ENCODE results near the gene CGB7. TPM values are rescaled to one million over a fixed set of nuclear protein-coding genes. Genes with fewer than 3 reads are reported as not detected.
"Not testable (repeated sequence)": the region's sequence is repeated elsewhere in the genome, so short reads cannot be mapped to it uniquely, and the experiment has no call there.

CGB7 gene
- total RNA-seq, 1 donor: 0.09 TPM

DNA sequence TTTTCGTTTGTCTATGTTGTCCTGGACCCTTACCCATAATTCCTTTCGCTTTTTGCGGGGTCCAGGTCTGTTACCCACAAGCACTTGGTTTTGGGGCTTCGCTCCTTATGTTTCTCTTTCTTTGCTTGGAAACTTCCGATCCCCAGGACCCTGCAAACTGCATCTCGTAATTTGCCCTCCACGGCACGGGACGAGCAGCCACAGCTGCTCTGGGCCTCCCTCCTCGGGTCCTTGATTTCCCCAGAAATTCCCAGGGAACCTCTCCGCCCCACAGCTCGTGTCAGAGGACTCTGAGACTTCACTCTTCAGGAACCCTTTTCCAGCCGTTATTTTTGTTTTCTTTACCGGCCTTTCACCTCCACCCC lies 28.3 kb upstream of the CGB7 start:
- TF ChIP-seq, protein P1, sequence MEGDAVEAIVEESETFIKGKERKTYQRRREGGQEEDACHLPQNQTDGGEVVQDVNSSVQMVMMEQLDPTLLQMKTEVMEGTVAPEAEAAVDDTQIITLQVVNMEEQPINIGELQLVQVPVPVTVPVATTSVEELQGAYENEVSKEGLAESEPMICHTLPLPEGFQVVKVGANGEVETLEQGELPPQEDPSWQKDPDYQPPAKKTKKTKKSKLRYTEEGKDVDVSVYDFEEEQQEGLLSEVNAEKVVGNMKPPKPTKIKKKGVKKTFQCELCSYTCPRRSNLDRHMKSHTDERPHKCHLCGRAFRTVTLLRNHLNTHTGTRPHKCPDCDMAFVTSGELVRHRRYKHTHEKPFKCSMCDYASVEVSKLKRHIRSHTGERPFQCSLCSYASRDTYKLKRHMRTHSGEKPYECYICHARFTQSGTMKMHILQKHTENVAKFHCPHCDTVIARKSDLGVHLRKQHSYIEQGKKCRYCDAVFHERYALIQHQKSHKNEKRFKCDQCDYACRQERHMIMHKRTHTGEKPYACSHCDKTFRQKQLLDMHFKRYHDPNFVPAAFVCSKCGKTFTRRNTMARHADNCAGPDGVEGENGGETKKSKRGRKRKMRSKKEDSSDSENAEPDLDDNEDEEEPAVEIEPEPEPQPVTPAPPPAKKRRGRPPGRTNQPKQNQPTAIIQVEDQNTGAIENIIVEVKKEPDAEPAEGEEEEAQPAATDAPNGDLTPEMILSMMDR (IDR thresholded peaks at IDR 0.05; ENCODE audit: insufficient read depth, low read length): no peak
- no peak for DNase-seq (ENCODE audit: low read depth)
- peak overlapping the region; percentile 96 for H3K4me3 ChIP-seq (ENCODE audit: low read depth, low read length)

DNA sequence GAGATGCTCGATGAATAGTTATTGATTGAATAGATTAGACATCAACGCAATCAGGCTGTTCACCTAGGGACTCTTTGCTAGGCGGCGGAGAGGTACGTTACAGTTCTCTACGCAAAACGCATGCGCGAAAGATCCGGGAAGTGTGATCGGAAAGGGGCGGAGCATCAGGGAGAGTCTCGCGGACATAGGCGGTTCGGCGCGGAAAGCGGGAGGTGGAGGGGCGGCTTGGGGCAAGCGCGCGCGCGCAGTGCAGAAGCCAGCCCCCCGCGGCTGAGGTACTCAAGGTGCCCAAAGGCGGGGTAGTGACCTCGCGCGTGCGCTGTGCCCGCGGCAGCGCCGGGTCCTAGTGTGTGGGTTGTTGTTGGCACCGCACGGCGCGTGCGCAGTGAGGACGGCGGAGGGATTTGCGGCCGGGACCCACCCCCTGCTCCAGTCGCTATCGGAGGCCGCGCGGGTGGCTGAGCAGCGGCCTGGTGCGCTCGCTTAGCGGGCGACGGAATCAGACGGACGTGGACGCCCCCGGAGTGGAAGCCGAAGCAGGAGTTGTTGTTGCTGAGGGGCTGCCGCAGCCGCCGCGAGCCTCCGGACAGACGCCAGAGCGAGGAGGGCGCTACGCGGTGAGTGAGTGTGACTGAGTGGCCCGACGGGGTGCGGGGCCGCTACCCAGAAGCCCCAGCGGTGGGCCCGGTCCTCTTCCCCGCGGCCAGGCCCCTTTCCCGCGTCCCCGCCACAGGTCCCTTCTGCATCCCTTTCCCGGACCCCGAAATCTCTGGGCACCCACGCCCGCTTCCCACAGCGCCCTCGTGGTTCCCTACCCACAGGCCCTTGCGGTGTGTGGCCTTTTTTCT lies 27.7 kb upstream of the CGB7 start, which contains the start of gene SNRNP70:
SNRNP70 (plus strand) TSS at position 432 of the 848 bp plus-strand sequence. CDS start 964 bp downstream, outside the sequence.
- H3K4me3 ChIP-seq (ENCODE audit: low read depth, low read length): peak within 1 kb of the TSS; percentile 96

DNA sequence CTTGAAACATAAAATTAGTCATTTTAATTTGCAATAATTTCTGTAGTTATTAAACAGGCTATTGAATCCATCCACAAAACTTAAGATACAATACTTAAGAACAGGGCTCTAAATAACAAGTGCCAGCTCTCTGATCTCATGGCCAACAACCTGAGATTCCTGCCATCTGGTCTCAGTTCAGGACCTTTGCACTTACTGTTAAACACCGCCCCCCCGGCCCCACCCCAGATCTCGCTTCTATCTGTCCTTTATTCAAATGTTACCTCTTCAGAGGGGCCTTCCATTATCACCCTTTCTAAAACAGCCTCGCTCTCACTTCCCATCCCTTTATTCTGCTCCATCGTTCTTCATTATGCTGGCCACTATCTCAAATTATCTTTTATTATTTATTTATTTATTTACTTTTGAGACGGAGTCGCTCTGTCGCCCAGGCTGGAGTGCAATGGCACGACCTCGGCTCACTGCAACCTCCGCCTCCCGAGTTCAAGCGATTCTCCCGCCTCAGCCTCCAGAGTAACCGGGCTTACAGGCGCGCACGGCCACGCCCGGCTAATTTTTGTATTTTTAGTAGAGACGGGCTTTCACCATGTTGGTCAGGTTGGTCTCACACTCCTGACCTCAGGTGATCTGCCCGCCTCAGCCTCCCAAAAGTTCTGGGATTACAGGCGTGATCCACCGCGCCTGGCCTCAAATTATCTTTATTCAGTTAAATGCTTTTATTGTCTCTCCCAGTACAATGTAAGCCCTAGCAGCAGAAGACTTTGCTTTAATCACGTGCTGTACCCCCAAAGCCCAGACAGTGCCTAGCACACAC lies 26.9 kb upstream of the CGB7 start:
- DNase-seq (ENCODE audit: low read depth): no peak
- TF ChIP-seq, protein P1 (IDR thresholded peaks at IDR 0.05; ENCODE audit: insufficient read depth, low read length): no peak
- H3K4me3 ChIP-seq (ENCODE audit: low read depth, low read length): peak overlapping the region; percentile 65

More for the DNA sequence above, 27.7 kb upstream of the CGB7 start, which contains the start of gene SNRNP70:
- TF ChIP-seq, protein P1 (IDR thresholded peaks at IDR 0.05; ENCODE audit: insufficient read depth, low read length): no peak
- peak; percentile 99 for DNase-seq (ENCODE audit: low read depth)

GRCh38 chr19:49081273-49081672 lies 23.7 kb upstream of the CGB7 start:
- DNase-seq (ENCODE audit: low read depth): no peak
- H3K4me3 ChIP-seq (ENCODE audit: low read depth, low read length): no peak overlapping the region
- TF ChIP-seq, protein P1 (IDR thresholded peaks at IDR 0.05; ENCODE audit: insufficient read depth, low read length): no peak

DNA sequence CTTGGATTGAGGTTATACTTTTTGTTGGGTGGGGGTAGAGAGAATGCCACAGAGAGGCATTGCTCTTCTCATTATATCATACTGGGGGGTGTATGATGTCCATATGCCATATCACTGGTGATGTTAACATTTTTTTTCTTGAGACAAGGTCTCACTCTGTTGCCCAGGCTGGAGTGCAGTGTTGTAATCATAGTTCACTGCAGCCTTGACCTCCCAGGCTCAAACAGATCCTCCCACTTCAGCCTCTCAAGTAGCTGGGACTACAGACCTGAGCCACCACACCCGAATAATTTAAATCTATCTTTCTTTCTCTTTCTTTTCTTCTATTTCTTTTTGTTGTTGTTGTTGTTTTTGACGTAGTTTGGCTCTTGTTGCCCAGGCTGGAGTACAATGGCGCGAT lies 22.8 kb upstream of the CGB7 start:
- TF ChIP-seq, protein P1 (IDR thresholded peaks at IDR 0.05; ENCODE audit: insufficient read depth, low read length): no peak
- H3K4me3 ChIP-seq (ENCODE audit: low read depth, low read length): no peak overlapping the region
- DNase-seq (ENCODE audit: low read depth): no peak

DNA sequence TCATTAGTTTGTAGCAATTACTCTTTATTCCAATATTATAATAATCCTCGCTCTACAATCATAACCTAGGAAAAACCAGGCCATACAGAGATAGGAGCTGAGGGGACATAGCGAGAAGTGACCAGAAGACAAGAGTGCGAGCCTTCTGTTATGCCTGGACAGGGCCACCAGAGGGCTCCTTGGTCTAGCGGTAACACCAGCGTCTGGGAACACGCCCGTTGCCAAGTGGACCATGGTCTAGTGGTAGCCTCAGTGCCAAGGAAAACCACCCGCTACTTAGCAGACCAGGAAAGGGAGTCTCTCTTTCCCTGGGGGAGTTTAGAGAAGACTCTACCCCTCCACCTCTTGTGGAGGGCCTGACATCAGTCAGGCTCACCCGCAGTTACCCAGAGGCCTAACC lies 17.3 kb upstream of the CGB7 start:
- DNase-seq (ENCODE audit: low read depth): peak; percentile 74
- not testable (repeated sequence) for H3K4me3 ChIP-seq (ENCODE audit: low read depth, low read length)
- TF ChIP-seq, protein P1 (IDR thresholded peaks at IDR 0.05; ENCODE audit: insufficient read depth, low read length): peak; percentile 68

All from fibroblast of the aortic adventitia (primary cell).